Measurements from ENCODE around the gene C4orf51.
"Not testable (repeated sequence)": the region's sequence is repeated elsewhere in the genome, so short reads cannot be mapped to it uniquely, and the experiment has no call there.

Gene C4orf51

GRCh38 chr4:145679991-145680455, at the start of gene C4orf51:
Gene C4orf51 (plus strand): TSS chr4:145680146. CDS start chr4:145680204, 58 bp downstream.
- DNase-seq = no peak

GRCh38 chr4:145635117-145635516, 44.8 kb upstream of the C4orf51 start:
- DNase-seq = no peak

GRCh38 chr4:145635630-145636029, 44.3 kb upstream of the C4orf51 start:
- DNase-seq = no peak

DNA sequence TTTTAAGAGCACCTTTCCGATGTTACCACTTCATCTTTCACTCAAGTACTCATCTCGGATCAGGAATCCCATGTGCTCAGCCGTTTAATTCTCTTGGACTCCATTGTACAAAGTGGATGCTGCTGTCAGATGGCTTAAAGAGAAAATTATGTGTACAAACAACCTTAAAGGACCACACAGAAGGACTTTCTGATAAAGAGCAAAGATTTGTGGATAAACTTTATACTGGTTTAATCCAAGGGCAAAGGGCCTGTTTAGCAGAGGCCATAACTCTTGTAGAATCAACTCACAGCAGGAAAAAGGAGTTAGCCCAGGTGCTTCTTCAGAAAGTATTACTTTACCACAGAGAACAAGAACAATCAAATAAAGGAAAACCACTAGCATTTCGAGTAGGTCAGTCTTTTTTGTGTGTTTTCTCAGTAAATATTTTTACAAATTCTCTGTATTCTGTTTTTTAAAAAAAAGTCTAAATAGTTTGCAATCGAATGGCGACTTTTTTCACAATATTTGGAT, 40.7 kb upstream of the C4orf51 start:
- no peak for DNase-seq

GRCh38 chr4:145640236-145640635, 39.7 kb upstream of the C4orf51 start:
- DNase-seq = not testable (repeated sequence)

DNA sequence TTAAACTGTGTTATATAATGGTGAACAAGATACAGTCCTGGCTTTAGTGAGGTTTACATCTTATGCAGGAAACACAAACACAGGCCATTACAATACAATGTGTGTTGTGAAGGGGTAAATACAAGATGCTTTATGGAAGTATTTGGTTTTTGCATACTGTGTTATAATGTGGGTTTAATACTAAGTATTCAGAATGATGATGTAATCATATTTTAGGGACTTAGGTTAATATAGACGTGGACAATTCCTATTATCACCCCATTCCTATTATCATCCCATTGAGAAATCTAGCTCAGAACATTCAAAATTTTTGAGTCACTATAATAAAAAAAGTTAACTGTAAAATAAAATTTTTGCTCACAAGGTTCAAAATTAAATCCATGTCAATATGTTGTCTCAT, 36.7 kb upstream of the C4orf51 start:
- DNase-seq = no peak

- DNase-seq = no peak
These were observed 35.2 kb upstream of the C4orf51 start for GRCh38 chr4:145644699-145645098.

DNA sequence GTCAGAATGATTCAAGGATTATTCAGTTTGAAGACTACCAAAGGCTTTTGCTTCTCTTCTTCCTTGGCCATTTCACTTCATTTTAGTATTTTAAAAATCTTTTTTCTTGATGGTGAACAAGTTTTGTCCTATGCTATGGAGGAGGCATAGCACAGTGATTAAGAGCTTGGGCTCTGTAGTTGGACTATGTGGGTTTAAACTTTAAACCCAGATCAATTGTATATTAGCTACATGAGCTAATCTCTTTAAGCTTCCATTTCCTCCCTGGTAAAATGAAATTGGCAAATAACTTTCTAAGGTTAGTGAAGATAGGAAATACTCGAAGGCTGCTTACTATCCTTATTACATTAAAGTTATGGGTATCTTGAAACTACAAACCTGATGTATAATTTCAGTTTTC, 23.8 kb upstream of the C4orf51 start:
- no peak for DNase-seq

DNA sequence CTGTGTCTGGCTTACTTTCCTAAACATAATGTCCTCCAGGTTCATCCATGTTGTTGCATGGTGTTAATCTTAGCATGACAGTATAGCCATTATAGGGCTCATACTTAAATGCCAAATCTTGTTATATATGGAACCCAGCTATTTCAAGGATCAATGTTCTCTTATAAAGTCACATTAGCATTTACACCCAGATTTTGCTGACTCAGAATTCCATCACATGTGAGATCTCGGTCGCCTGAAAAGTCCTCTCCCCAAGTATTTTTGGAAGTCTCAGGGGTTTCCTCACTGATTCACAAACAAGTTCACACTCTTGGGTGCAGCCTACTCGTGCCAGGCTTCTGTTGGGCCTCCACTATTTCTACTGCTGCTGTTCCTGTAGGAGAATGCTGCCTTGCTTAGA, 19.9 kb upstream of the C4orf51 start:
- no peak for DNase-seq

GRCh38 chr4:145663194-145663593, 16.8 kb upstream of the C4orf51 start:
- DNase-seq = no peak

GRCh38 chr4:145665773-145666172, 14.2 kb upstream of the C4orf51 start:
- DNase-seq = no peak

DNA sequence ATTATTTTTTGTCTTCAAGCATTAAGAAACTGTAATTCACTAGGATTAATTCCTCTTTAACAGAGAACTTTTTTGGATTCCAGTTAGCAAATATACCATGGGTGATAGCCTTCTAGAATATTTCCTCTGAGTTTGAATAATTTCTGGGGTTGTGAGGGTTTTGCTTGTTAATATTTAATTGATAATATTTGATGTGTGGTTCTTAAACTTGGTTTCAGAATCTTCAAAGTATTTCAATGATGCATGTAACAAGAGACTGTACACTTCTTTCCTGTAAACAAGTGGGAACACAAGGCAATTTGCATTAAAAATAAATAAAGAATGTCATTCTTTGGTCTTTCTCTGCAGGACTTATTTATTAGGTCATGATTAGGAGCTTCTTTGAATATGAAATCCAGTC, 9.5 kb upstream of the C4orf51 start:
- no peak for DNase-seq

- no peak for DNase-seq
These were observed 426 bp upstream of the C4orf51 start for GRCh38 chr4:145679520-145679919.

- DNase-seq = no peak
These were observed 956 bp downstream of the C4orf51 start for GRCh38 chr4:145680902-145681301.

DNA sequence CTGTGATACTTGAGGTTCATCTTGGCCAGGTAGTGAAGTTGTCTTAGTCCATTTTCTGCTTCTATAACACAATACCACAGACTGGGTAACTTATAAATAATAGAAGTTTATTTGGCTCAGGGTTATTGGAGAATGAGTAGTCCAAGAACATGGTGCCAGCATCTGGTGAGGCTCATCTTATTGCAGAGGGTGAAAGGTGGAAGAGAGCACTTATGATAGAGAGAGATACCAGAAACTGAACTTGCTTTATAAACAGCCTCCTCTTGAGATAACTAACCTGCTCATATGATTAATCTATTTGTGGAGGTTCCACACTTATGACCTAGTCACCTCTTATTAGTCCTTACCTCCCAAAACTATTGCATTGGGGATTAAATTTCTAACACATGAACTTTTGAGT, 1.6 kb downstream of the C4orf51 start:
- DNase-seq = no peak

- no peak for DNase-seq
These were observed 2.0 kb downstream of the C4orf51 start for GRCh38 chr4:145681956-145682355.

DNA sequence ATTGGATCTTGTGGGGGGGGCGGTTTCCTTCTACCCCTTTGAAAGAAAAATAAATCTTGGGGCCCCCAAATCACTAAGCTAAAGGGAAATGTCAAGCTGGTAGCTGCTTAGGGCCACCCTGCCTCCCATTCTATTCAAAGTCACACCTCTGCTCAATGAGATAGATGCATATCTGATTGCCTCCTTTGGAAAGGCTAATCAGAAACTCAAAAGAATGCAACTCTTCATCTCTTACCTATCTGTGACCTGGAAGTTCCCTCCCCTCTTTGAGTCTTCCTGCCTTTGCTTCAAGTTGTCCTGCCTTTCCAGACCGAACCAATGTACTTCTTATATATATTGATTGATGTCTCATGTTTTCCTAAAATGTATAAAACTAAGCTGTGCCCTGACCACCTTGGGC, 7.0 kb downstream of the C4orf51 start:
- DNase-seq = no peak

GRCh38 chr4:145690610-145691009, 10.7 kb downstream of the C4orf51 start:
- DNase-seq = no peak

DNA sequence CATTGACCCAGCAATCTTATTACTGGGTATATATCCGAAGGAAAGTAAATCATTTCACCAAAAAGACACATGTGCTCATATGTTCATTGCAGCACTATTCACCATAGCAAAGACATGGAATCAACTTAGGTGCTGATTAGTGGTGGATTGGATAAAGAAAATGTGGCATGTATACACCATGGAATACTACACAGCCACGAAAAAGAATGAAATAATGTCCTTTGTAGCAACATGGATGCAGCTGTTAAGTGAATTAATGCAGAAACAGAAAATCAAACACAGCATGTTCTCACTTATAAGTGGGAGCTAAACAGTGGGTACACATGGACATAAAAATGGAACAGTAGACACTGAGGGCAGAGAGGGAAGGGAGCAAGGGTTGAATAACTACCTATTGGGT, 11.5 kb downstream of the C4orf51 start:
- DNase-seq = not testable (repeated sequence)

DNA sequence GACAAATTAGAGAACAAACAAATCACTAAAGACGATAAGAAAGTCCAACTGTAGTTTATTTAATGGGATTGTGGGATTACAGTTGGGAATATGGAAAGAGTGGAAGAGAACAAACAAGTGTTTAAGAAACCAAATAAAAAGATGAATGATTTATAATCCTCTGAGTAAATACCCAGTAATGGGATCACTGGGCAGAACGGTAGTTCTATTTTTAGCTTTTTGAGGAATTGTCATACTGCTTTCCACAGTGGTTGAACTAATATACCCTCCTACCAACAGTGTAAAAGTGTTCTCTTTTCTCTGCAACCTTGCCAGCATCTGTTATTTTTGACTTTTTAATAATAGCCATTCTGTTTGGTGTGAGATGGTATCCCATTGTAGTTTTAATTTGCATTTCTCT, 15.0 kb downstream of the C4orf51 start:
- DNase-seq = no peak

- no peak for DNase-seq
These were observed 17.4 kb downstream of the C4orf51 start for GRCh38 chr4:145697332-145697731.

DNA sequence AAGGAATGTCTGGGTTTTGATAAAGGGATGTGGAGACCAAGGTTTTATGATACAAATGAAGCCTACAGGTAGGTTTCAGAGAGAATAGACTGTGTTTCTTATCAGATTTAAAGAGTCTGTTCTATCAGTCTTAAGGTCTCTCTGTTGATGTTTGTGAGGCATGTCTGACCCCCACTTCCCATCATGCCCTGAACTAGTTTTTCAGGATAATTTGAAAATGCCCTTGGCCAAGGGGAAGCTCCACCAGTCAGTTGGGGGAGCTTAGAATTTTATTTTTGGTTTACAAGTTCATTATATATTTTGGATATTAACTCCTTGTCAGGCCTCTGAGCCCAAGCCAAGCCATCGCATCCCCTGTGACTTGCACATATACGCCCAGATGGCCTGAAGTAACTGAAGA, 18.6 kb downstream of the C4orf51 start:
- no peak for DNase-seq

GRCh38 chr4:145703850-145704497, 24.0 kb downstream of the C4orf51 start:
- DNase-seq = no peak

DNA sequence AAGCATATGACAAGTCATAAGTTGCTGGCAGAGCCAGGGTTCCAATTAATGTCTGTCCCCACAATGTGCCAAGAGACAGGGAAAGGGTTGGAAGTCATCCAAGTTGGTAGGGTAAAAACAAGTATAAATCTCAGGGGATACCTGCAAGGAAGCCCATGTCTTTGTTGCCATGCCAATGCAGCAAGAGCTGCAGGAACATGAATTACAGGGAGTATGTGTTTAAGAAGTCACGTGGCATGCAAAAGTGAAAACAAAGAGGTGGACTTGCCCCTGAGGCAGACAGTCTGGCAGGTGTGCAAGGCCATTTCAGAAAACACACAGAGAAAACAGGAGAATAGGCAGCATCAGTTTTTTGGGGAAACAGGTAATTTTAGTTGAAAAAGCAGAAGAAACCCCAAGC, 29.4 kb downstream of the C4orf51 start:
- DNase-seq = no peak

- peak; percentile 35 to 40 for DNase-seq
These were observed 29.9 kb downstream of the C4orf51 start for GRCh38 chr4:145709843-145710242.

All from activated T-cell treated with anti-CD3 and anti-CD28 coated beads, Interleukin-2, amount 50 U/mL, for 48 hours (primary cell).